Dermis microvascular lymphatic vessel endothelial cell (primary cell): ENCODE measurements around the gene HBA1. TPM values are rescaled to one million over a fixed set of nuclear protein-coding genes. Genes with fewer than 3 reads are reported as not detected.
"Not testable (repeated sequence)": the region's sequence is repeated elsewhere in the genome, so short reads cannot be mapped to it uniquely, and the experiment has no call there.

ENCODE experiments used
- DNase-seq, 2 donors: peaks; one replicate each; pipeline versions ENCODE4 v3.0.0 to v3.0.0-alpha.2; 2010; ENCODE audit warnings: low read depth in 2 of 2
- total RNA-seq: library from RNA; depleted of rRNA; stranded (reverse); fragments of >200 nt; gene quantifications from 2 replicates; pipeline ENCODE4 v1.2.1, GENCODE V29; 2014

The HBA1 gene
- total RNA-seq, 1 donor from 2014 or later: not detected

GRCh38 chr16:173928-174769 lies 2.3 kb upstream of the HBA1 start:
- DNase-seq: peak in 1 of 2 donors; percentile 26

- no peak for DNase-seq
Observed at GRCh38 chr16:175011-175949, 1.2 kb upstream of the HBA1 start.

GRCh38 chr16:176006-176405 lies 474 bp upstream of the HBA1 start:
- DNase-seq: not testable (repeated sequence)

GRCh38 chr16:177394-177822 lies 928 bp downstream of the HBA1 start:
- no peak for DNase-seq

- DNase-seq: no peak
Observed at GRCh38 chr16:177981-178667, 1.6 kb downstream of the HBA1 start.

GRCh38 chr16:178668-179015 lies 2.2 kb downstream of the HBA1 start:
- no peak for DNase-seq

- DNase-seq: no peak
Observed at GRCh38 chr16:179211-180092, 3.0 kb downstream of the HBA1 start.

GRCh38 chr16:180101-180675 lies 3.7 kb downstream of the HBA1 start, which contains the start of gene HBQ1:
Gene HBQ1, plus strand, starts transcription at chr16:180459. Its CDS starts 28 bp downstream, at chr16:180487.
- peak in 1 of 2 donors; percentile 51 for DNase-seq

GRCh38 chr16:180681-181564 lies 4.4 kb downstream of the HBA1 start:
- DNase-seq: peak; percentile 32 to 71

- DNase-seq: peak in 1 of 2 donors; percentile 15
Observed at GRCh38 chr16:181565-182021, 5.1 kb downstream of the HBA1 start.

- DNase-seq: no peak
Observed at GRCh38 chr16:183005-183404, 6.5 kb downstream of the HBA1 start.

- DNase-seq: no peak
Observed at GRCh38 chr16:185213-185612, 8.7 kb downstream of the HBA1 start.

GRCh38 chr16:185691-186090 lies 9.2 kb downstream of the HBA1 start:
- DNase-seq: no peak

- DNase-seq: no peak
Observed at GRCh38 chr16:187330-187729, 10.8 kb downstream of the HBA1 start.

GRCh38 chr16:188674-189073 lies 12.2 kb downstream of the HBA1 start:
- no peak for DNase-seq

- DNase-seq: no peak
Observed at GRCh38 chr16:189604-190186, 13.2 kb downstream of the HBA1 start.

- no peak for DNase-seq
Observed at GRCh38 chr16:191831-192230, 15.4 kb downstream of the HBA1 start.

GRCh38 chr16:192686-193085 lies 16.2 kb downstream of the HBA1 start:
- DNase-seq: no peak

GRCh38 chr16:193441-193840 lies 17.0 kb downstream of the HBA1 start:
- no peak for DNase-seq
